NCI-H1436 treated with DMSO at 0.1 percent for 48 hours (cell line): Measurements from ENCODE around the gene CACNA2D3.

Experiments used
- DNase-seq: peaks from one replicate; lab custom pipeline; 2025; lab: John Stamatoyannopoulos, UW

CACNA2D3 gene

GRCh38 chr3:54800478-54800877 lies 678.1 kb downstream of the CACNA2D3 start:
- DNase-seq, result no peak

DNA sequence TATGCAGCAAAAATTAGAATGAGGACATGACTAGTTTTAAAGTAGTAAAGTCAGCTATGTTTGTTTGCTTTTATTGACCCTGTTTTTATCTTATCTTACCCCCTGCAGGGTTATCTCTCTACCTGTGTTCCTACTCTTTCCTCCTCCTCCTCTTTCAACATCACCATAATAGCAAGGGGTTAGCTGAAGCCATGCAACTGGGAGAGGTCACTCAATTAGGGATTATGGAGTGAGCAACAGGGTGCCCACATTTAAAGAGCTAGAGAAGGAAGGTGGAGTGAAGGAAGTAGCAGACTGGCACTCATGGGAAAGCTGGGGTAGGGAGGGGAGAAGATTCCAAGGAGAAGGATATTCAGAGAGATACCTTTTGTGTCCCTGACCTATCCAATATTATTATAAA lies 679.6 kb downstream of the CACNA2D3 start:
- no peak for DNase-seq

DNA sequence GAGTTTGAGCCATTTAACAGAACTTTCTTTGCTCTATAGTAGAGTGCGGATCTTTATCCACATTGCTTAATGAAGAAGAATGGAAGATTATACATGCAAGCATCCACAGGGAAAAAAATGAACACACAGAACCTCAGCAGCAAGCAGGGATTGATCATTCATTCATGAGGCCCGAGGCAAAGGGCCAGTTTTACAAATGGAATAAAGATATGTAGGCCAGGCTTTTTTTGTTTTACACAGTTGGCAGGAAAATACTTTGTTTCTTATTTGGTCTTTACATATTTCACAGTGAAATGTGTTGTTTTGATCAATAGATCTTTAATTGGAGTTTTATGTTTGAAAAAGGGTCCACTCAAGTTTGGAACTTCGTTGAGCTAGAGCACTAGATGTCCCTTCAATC lies 688.0 kb downstream of the CACNA2D3 start:
- DNase-seq, result no peak

- DNase-seq, result no peak
Measured at GRCh38 chr3:54814224-54814623, 691.9 kb downstream of the CACNA2D3 start.

GRCh38 chr3:54817628-54818027 lies 695.3 kb downstream of the CACNA2D3 start:
- no peak for DNase-seq

DNA sequence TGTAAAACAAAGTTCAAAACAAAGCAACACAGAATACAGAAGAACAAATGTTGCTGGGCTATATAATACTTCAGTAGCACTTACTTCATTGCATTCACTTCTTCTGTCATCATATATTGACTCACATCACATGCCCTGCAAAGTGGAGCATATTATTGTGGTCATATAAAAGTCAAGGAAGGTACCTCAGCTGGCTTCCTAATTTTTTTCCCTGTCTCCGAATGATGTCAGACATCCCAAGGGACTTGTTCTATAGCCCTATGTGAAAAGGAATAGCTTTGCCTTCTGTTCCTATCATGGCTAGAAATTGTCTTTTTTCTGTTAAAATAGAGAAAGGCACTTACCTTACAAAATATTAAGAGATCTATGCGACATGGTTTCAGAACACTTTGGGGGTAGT lies 696.1 kb downstream of the CACNA2D3 start:
- DNase-seq, result no peak

DNA sequence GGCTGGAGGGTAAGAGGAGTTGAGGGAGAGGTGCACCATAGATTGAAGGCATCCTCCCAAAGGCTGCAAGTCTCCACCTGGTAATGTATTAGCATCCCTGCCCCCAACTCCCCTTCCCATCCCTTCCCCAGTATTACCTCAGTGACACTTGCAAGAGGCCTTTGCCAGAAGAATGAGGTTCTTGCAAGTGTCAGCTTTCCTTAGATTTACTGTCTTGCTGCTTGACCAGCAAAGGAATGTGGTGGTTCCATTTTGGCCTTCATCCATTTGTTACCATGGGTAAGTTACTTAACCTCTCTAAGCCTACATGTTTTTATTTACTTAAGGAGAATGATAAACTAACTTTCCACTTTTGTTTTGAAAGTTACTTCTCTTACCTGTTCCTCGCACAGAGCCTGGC lies 696.6 kb downstream of the CACNA2D3 start:
- DNase-seq, result no peak

DNA sequence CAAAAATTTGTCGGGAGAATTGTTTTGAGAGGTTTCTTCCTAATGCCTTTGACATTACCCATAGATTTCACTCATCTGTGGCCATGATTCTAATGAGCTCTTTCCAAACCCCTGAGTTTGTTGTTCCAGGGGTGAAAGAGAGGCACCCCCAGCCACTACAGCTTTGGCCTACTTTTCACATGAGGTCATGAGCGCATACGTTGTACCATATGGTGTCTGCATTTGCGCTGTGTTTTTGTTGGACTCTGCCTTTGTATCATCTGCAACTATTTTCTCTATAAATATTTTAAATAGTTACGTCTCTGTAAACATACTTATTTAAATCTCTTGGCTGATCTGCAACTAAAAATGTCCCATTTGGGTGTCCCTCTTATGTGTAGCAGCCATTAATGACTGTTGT lies 697.6 kb downstream of the CACNA2D3 start:
- DNase-seq, result no peak

DNA sequence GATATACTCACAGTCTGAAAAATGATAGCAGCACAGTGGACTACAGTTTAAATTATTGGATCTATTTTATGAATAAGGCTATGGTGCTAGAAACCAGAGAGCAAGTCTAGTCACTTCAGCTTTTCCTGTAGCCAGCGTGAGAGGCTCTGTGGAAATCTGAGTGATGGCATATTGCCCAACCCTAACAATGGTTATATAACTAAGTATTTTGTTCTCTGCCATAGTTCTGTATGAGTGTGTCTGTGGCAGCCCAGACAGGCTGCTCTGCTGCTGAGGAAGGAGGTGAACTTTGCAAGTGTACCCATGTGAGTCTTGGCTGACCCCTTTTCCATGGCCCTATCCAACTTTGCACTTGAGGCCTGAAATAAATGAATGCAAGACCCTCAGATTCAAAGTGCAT lies 699.9 kb downstream of the CACNA2D3 start:
- peak; percentile 18 for DNase-seq

GRCh38 chr3:54826251-54826691 lies 703.9 kb downstream of the CACNA2D3 start:
- no peak for DNase-seq

GRCh38 chr3:54827056-54827687 lies 704.8 kb downstream of the CACNA2D3 start:
- DNase-seq, result no peak

DNA sequence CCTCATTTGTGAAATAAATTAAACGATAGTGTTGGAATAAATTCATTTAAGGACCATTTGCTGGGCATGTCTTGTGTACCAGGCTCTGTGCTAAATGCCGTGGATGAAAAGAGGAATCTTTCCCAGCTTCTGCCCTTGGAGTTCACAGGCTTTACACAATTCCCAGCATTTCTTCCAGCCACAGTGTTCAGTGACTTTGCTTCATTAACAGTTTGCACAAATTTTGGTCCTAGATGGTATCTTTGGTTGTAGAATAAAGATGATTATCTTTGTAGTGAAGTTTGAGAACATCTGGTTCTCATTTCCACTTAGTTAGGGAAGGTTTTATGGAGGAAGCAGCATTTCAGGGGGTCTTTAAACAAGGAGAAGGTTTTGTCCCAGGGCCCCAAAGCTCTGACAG lies 705.4 kb downstream of the CACNA2D3 start:
- no peak for DNase-seq

DNA sequence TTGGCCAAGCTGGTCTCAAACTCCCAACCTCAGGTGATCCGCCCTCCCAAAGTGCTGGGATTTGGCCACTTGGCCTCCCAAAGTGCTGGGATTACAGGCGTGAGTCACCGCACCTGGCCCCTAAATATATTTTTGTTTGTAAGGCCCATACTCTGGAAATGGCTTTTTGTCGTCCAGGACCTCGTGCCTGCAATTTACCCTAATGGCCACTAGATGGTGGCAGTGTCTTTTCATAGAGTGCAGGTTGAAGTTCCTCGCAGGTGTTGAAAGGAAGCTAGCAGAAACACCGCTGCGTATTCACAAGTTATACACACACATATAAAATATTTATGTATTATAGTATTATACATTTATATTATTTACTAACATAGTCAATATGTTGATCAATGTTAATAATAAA lies 708.3 kb downstream of the CACNA2D3 start:
- DNase-seq, result no peak

DNA sequence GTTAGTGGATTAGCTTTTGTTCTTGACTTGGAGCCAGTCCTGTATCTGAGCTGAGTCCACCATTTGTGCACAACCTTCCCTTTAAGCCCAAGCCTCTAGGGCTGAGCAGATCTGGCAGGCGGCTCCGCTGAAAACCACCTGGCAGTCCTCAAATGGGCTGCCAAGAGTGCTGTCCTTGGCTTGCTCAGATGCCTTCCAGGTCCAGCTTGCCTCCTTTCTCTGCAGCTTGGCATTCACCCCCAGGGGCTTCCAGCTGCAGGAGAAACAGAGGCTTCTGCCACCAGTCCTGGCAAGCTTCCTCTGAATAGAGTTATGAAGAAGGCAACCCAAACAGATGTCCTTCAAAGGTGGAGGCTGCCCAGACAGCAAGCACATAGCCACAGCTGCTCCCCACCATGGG lies 708.8 kb downstream of the CACNA2D3 start:
- no peak for DNase-seq

- no peak for DNase-seq
Measured at GRCh38 chr3:54832876-54833275, 710.5 kb downstream of the CACNA2D3 start.

DNA sequence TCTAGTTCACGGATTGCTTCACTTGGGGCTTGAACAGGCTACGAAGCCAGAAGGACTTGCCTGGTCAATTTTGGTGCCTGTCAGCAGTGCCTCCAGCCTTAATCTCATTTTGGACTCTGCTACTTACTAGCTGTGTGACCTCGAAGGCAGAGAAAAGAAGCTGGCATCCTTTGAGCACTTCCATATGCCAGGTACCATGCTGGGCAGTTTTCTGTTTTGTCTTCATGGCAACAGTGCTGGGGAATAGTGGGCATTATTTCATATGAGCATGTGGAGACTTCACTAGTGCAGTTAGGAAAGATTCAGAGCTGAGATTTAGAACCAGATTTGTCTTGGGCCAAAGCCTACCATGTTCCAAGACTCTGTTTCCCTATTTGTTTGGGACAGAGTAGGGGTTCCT lies 713.3 kb downstream of the CACNA2D3 start:
- no peak for DNase-seq

GRCh38 chr3:54836871-54837270 lies 714.5 kb downstream of the CACNA2D3 start:
- no peak for DNase-seq

DNA sequence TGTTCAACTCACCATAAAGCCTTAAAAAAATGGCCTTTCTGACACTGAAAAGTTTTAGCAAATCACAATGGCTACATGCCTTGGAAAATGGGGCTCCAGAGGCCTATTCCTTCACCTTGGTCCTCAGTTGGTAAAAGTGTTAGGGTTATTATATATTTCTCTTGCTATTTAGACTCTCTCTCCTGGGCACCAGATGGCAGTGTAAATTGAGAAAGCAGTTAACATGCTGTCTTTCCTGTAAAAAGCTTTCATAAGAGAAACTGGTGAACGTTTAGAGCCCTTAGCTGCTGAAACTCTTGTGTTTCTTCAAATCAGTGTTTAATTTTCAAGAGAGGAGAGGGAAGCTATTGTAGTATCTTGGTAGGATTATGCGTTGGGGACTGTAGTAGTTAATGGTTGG lies 715.6 kb downstream of the CACNA2D3 start:
- no peak for DNase-seq

DNA sequence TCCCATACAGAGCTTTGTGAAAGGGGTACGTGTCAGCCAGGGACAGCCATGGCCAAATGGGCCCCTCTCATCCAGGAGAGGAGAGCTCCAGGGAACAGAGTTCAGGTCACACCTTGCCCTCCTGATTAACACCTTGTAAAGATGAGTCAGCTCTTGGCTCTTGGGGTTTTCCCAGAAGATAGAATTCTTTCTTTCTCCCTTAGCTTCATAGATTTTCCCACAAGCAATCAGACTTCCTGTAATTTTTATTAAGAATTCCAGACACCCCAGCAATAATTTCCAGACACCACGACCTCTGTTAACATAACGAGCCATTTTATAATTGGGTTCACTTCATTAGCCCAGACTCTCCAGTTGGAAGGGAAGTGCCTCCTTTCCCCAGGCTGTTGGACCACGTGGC lies 719.1 kb downstream of the CACNA2D3 start:
- no peak for DNase-seq

DNA sequence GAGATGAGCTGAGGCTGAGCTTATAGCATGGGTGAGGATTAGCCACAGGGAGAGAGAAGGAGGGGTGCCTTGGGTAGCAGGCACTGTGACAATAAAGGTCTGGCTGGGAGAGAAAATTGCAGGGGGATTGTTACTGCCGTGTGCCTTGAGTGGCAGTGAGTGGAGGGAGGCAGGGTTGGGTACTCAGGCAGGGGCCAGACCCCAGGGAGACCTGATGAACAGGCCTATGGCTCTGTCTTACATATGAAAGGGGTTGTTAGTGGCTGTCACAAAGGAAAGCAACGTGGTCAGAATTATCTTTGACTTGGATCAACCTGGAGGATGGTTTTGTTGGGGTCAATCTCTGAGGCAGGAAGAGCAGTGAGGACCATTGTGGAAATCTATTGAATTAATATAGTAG lies 721.0 kb downstream of the CACNA2D3 start:
- no peak for DNase-seq

- DNase-seq, result no peak
Measured at GRCh38 chr3:54844211-54844610, 721.9 kb downstream of the CACNA2D3 start.

DNA sequence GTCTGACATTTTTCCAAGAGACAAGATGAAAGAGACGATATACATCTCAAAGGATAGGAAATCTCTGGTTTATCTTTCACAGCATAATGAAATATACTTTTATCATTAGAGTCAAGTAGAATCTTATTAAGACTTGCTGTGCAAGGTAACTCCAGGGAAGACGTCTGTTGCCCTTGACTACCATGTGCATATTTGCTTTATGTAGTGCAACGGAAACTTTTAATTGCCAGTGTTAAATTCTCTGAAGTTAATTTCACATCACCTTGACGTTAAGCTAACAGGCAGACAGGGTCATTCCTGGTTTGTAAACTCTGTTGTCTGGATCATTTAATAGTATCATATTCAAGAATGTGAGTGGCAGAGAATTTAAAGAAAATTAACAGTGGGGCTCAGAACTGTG lies 722.7 kb downstream of the CACNA2D3 start:
- DNase-seq, result no peak

GRCh38 chr3:54845551-54845950 lies 723.2 kb downstream of the CACNA2D3 start:
- no peak for DNase-seq

DNA sequence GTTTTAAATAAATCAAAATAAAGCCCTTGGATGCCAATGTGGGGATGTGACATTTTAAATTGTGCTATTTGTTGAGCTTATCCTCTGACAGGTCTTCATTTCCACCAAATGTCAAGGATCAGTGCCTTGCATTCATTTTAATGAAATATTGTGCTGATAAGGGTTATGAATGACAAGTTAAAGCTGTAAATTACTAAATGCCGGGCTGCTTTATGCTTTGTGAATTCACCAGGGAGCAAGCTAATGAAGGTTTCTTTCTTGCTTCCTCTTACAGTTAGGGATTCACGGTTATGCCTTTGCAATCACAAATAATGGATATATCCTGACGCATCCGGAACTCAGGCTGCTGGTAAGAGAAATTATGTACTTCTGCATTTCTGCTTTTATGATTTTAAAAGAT lies 723.8 kb downstream of the CACNA2D3 start:
- peak; percentile 28 for DNase-seq

GRCh38 chr3:54847361-54847760 lies 725.0 kb downstream of the CACNA2D3 start:
- DNase-seq, result no peak
